C4-2B (cell line): ENCODE data around the gene IER5.

Experiments used
- ZFX ChIP-seq: fragments of 450-650 bp; IDR thresholded peaks from 2 replicates; pipeline ENCODE4 v1.6.1; 2017
- TF ChIP-seq, protein P1 (sequence below): fragments of 450-650 bp; conservative IDR thresholded peaks from 2 replicates; pipeline ENCODE4 v1.5.1; 2017; ENCODE audit warnings: mild to moderate bottlenecking

DNA sequence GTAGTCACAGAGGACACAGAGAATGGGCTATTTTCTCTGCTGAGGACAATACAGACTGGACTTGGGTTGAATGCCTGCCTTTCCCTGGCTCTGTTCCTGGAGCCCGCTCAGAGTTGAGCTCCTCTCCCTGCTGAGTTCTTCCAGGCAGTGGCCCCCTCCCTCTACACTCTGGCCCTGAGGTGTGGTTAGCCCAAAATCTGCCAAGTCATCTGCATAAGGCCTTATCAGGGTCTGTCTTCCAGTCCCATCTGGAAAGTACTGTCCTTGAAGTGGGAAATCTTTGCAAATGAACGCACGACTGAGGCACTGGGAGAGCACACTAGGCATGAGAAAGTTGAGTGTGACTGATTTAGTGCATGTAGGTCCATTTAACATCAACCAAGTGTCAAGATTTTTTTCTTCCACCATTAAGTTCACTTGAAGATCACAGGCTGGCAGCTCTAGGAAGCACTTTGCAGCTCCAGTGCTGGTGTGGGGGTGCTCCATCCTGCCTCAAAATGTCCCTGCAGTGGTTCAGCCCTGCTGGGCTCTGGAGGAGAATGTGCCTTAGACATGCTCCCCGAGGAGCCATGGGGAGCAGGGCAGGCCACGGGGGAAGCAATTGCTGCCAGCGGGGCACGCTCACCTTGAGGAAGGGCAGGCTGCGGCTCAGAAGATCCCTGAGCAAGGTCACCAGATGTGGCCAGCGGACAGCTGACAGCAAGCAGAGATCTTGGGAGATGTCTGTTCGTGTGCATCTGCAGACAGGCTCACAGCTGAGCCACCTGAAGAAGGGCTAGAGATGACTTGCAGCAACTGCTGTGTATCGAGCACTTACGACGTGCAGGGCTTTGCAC, 41.5 kb downstream of the IER5 start:
- TF ChIP-seq, protein P1, sequence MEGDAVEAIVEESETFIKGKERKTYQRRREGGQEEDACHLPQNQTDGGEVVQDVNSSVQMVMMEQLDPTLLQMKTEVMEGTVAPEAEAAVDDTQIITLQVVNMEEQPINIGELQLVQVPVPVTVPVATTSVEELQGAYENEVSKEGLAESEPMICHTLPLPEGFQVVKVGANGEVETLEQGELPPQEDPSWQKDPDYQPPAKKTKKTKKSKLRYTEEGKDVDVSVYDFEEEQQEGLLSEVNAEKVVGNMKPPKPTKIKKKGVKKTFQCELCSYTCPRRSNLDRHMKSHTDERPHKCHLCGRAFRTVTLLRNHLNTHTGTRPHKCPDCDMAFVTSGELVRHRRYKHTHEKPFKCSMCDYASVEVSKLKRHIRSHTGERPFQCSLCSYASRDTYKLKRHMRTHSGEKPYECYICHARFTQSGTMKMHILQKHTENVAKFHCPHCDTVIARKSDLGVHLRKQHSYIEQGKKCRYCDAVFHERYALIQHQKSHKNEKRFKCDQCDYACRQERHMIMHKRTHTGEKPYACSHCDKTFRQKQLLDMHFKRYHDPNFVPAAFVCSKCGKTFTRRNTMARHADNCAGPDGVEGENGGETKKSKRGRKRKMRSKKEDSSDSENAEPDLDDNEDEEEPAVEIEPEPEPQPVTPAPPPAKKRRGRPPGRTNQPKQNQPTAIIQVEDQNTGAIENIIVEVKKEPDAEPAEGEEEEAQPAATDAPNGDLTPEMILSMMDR = no peak
- no peak for TF ChIP-seq ZFX
